HCT116 (cell line): ENCODE data around the gene KRTAP5-3.

ENCODE experiments used
- CTCF ChIP-seq, 3 experiments: fragments of 200-600 bp in 1 of 3; sonication (generic) in 1 of 3; IDR thresholded peaks in 2 of 3; conservative IDR thresholded peaks in 1 of 3; 2 replicates each; pipeline ENCODE4 v1.5.1; 2012 to 2017; ENCODE audit warnings: low read depth in 2 of 3, low read length in 2 of 3, antibody characterized with exemption in 1 of 3, borderline replicate concordance in 1 of 3, control low read depth in 1 of 3, mild to moderate bottlenecking in 1 of 3, mixed read lengths in 1 of 3, mixed run types in 1 of 3, moderate library complexity in 1 of 3; ENCODE audit not compliant: insufficient read depth in 1 of 3
- ELF1 ChIP-seq: IDR thresholded peaks from 2 replicates; pipeline ENCODE4 v1.6.1; 2012; ENCODE audit warnings: low read depth, borderline replicate concordance
- EZH2 ChIP-seq: fragments of 200-600 bp; sonication (generic); IDR thresholded peaks from 2 replicates; pipeline ENCODE4 v1.6.1; 2017; ENCODE audit warnings: antibody characterized with exemption, mixed run types
- MAX ChIP-seq: IDR thresholded peaks from 2 replicates; pipeline ENCODE4 v1.6.1; 2012
- POLR2A ChIP-seq: IDR thresholded peaks from 2 replicates; pipeline ENCODE4 v1.7.0; 2011; ENCODE audit warnings: borderline replicate concordance; ENCODE audit not compliant: insufficient read depth, insufficient read length; ENCODE audit errors: extremely low read depth
- POLR2AphosphoS5 ChIP-seq: IDR thresholded peaks from 2 replicates; pipeline ENCODE4 v1.6.1; 2011; ENCODE audit warnings: mild to moderate bottlenecking, low read depth, low read length, moderate library complexity

- TF ChIP-seq ELF1 (no peak), CTCF (IDR thresholded peaks at IDR 0.05 in 2 of 3, conservative IDR thresholded peaks at IDR 0.05 in 1 of 3; ENCODE audit: borderline replicate concordance in 1 of 3, insufficient read depth in 1 of 3, low read depth in 2 of 3, low read length in 2 of 3) (no peak), POLR2AphosphoS5 (no peak), EZH2 (no peak), MAX (no peak), POLR2A (no peak)
Observed at GRCh38 chr11:1651411-1651980, 43.2 kb upstream of the KRTAP5-3 start.
